H1 (cell line): ENCODE results near the gene ARID1B. TPM values are rescaled to one million over a fixed set of nuclear protein-coding genes. Genes with fewer than 3 reads are reported as not detected.

Source experiments
- CTCF ChIA-PET: fragments of 300-600 bp; sonication (Branson Sonifier 250); formaldehyde crosslinking; loops from one replicate; lab custom pipeline; 2021; ENCODE audit not compliant: partially characterized antibody; lab: Charles Lee
- POLR2A ChIA-PET: fragments of 300-600 bp; sonication (Branson Sonifier 250); formaldehyde crosslinking; loops from one replicate; lab custom pipeline; 2021; ENCODE audit warnings: inconsistent platforms; ENCODE audit not compliant: partially characterized antibody; lab: Charles Lee
- DNase-seq, 2 experiments: peaks; one replicate each; pipeline versions ENCODE4 v3.0.0 to v3.0.0-alpha.2; 2010 to 2022; ENCODE audit warnings: low spot score in 2 of 2, low read depth in 1 of 2, mixed read lengths in 1 of 2
- FAIRE-seq: peaks from 2 replicates; lab custom pipeline; 2011; peaks lifted over from hg19 to GRCh38; lab: Jason Lieb, UNC
- H2AFZ ChIP-seq: 2 replicates; pipeline ENCODE4 v1.8.1; 2012; ENCODE audit warnings: low read length, inconsistent platforms
- H2AK5ac ChIP-seq: 2 replicates; pipeline ENCODE4 v1.6.1; 2013; ENCODE audit warnings: low read depth, low read length
- H2BK120ac ChIP-seq: replicated peaks from 2 replicates; pipeline ENCODE3; 2013; ENCODE audit warnings: low read depth, low read length, inconsistent platforms
- H2BK12ac ChIP-seq: 2 replicates; pipeline ENCODE4 v1.6.1; 2013; ENCODE audit warnings: low read depth, low read length
- H2BK15ac ChIP-seq: 2 replicates; pipeline ENCODE4 v1.6.1; 2013; ENCODE audit warnings: low read length
- H2BK20ac ChIP-seq: 2 replicates; pipeline ENCODE4 v1.6.1; 2013; ENCODE audit warnings: low read length
- H2BK5ac ChIP-seq: 2 replicates; pipeline ENCODE4 v1.6.1; 2013; ENCODE audit warnings: low read depth, low read length
- H3K14ac ChIP-seq: 2 replicates; pipeline ENCODE4 v1.6.1; 2013; ENCODE audit warnings: inconsistent platforms; ENCODE audit not compliant: insufficient read length
- H3K18ac ChIP-seq: 2 replicates; pipeline ENCODE4 v1.6.1; 2013; ENCODE audit warnings: low read length; ENCODE audit errors: extremely low read depth
- H3K23ac ChIP-seq: 2 replicates; pipeline ENCODE4 v1.6.1; 2013; ENCODE audit warnings: inconsistent platforms; ENCODE audit not compliant: insufficient read length
- H3K23me2 ChIP-seq: 2 replicates; pipeline ENCODE4 v1.6.1; 2013; ENCODE audit warnings: low read depth, low read length
- H3K27ac ChIP-seq: 2 replicates; pipeline ENCODE4 v1.6.1; 2011; ENCODE audit warnings: low read depth, low read length, inconsistent platforms
- H3K27me3 ChIP-seq, 4 experiments: replicated peaks in 1 of 4; 1 replicate in 1 of 4; 2 replicates in 3 of 4; pipeline versions ENCODE4 v1.6.1 to v1.8.1; 2011 to 2013; ENCODE audit warnings: low read length in 3 of 4, mild to moderate bottlenecking in 3 of 4, inconsistent platforms in 2 of 4, mixed read lengths in 2 of 4, moderate library complexity in 1 of 4; ENCODE audit not compliant: control insufficient read depth in 3 of 4, insufficient read depth in 3 of 4; ENCODE audit errors: extremely low read depth in 1 of 4
- H3K36me3 ChIP-seq, 4 experiments: 2 replicates each; pipeline versions ENCODE4 v1.6.1 to v1.8.1; 2011 to 2013; ENCODE audit warnings: mild to moderate bottlenecking in 4 of 4, low read length in 3 of 4, moderate library complexity in 2 of 4, control low read depth in 1 of 4, inconsistent platforms in 1 of 4; ENCODE audit not compliant: insufficient read depth in 4 of 4, control insufficient read depth in 2 of 4
- H3K4ac ChIP-seq: replicated peaks from 2 replicates; pipeline ENCODE3; 2013; ENCODE audit warnings: low read length, low read depth, mixed read lengths, inconsistent platforms; ENCODE audit not compliant: insufficient read length
- H3K4me1 ChIP-seq, 4 experiments: replicated peaks in 1 of 4; 1 replicate in 1 of 4; 2 replicates in 3 of 4; pipeline versions ENCODE4 v1.6.1 to v1.8.1; 2011 to 2013; ENCODE audit warnings: low read length in 3 of 4, inconsistent platforms in 2 of 4, mixed read lengths in 1 of 4; ENCODE audit not compliant: insufficient read depth in 4 of 4, control insufficient read depth in 3 of 4
- H3K4me2 ChIP-seq, 2 experiments: 2 replicates each; pipeline versions ENCODE4 v1.6.1 to v1.8.1; 2011 to 2013; ENCODE audit warnings: low read depth in 2 of 2, low read length in 2 of 2, control low read depth in 1 of 2, inconsistent platforms in 1 of 2, mild to moderate bottlenecking in 1 of 2; ENCODE audit not compliant: insufficient read depth in 1 of 2
- H3K4me3 ChIP-seq, 4 experiments: fragments of 200-600, 300-600 bp in 1 of 4; sonication (generic), shearing (Covaris generic), sonication (Bioruptor Twin) in 1 of 4; 2 replicates each; pipeline versions ENCODE4 v1.5.1 to v1.8.1; 2011 to 2016; ENCODE audit warnings: low read length in 4 of 4, low read depth in 3 of 4, control low read depth in 2 of 4, inconsistent platforms in 2 of 4, mild to moderate bottlenecking in 2 of 4, mixed read lengths in 1 of 4, moderate library complexity in 1 of 4; ENCODE audit not compliant: insufficient read depth in 2 of 4; ENCODE audit errors: extremely low read depth in 1 of 4
- H3K56ac ChIP-seq: replicated peaks from 2 replicates; pipeline ENCODE3; 2013; ENCODE audit warnings: low read depth, mild to moderate bottlenecking, mixed read lengths, low read length, inconsistent platforms; ENCODE audit not compliant: insufficient read length
- H3K79me1 ChIP-seq: 2 replicates; pipeline ENCODE4 v1.6.1; 2013; ENCODE audit warnings: low read depth, low read length, control low read depth
- H3K79me2 ChIP-seq, 2 experiments: 2 replicates each; pipeline versions ENCODE4 v1.6.1 to v1.8.1; 2012 to 2013; ENCODE audit warnings: low read length in 2 of 2, mild to moderate bottlenecking in 2 of 2, inconsistent platforms in 1 of 2; ENCODE audit not compliant: insufficient read depth in 2 of 2, control insufficient read depth in 1 of 2
- H3K9ac ChIP-seq, 4 experiments: replicated peaks in 1 of 4; 1 replicate in 1 of 4; 2 replicates in 3 of 4; pipeline versions ENCODE4 v1.6.1 to v1.8.1; 2011 to 2013; ENCODE audit warnings: low read depth in 3 of 4, low read length in 3 of 4, control low read depth in 2 of 4, mild to moderate bottlenecking in 2 of 4, moderate library complexity in 2 of 4, inconsistent platforms in 1 of 4; ENCODE audit errors: extremely low read depth in 1 of 4
- H3K9me3 ChIP-seq, 2 experiments: 2 replicates each; pipeline versions ENCODE4 v1.6.1 to v1.8.1; 2012 to 2013; ENCODE audit warnings: mild to moderate bottlenecking in 2 of 2, moderate library complexity in 2 of 2, control low read depth in 1 of 2, inconsistent platforms in 1 of 2, low read depth in 1 of 2, low read length in 1 of 2, mixed read lengths in 1 of 2; ENCODE audit not compliant: insufficient read depth in 2 of 2
- H4K20me1 ChIP-seq, 2 experiments: replicated peaks in 1 of 2; 2 replicates each; pipeline versions ENCODE3 to v1.8.1; 2011 to 2013; ENCODE audit warnings: inconsistent platforms in 2 of 2, low read length in 2 of 2, mild to moderate bottlenecking in 1 of 2; ENCODE audit not compliant: insufficient read depth in 2 of 2, control insufficient read depth in 1 of 2
- H4K5ac ChIP-seq: 2 replicates; pipeline ENCODE4 v1.6.1; 2013; ENCODE audit warnings: low read length, low read depth, mixed read lengths, inconsistent platforms; ENCODE audit not compliant: insufficient read length
- H4K8ac ChIP-seq: 2 replicates; pipeline ENCODE4 v1.8.0; 2013; ENCODE audit warnings: mild to moderate bottlenecking, moderate library complexity, low read length, inconsistent platforms; ENCODE audit not compliant: insufficient read depth; ENCODE audit errors: extremely low read depth
- H4K91ac ChIP-seq: replicated peaks from 2 replicates; pipeline ENCODE3; 2013; ENCODE audit warnings: low read length, mixed read lengths, inconsistent platforms; ENCODE audit not compliant: insufficient read length
- ATF3 ChIP-seq: IDR thresholded peaks from 2 replicates; pipeline ENCODE4 v1.6.1; 2011; ENCODE audit warnings: low read depth, mild to moderate bottlenecking, low read length; ENCODE audit not compliant: insufficient read depth
- E2F6 ChIP-seq: IDR thresholded peaks from 2 replicates; pipeline ENCODE4 v1.6.1; 2012; ENCODE audit warnings: inconsistent platforms
- KDM1A ChIP-seq: fragments of 200-600, 300-600 bp; sonication (generic); IDR thresholded peaks from 2 replicates; pipeline ENCODE4 v1.7.1; 2016; ENCODE audit warnings: mild to moderate bottlenecking, low read length, borderline replicate concordance
- KDM4A ChIP-seq: IDR thresholded peaks from one replicate; pipeline ENCODE4 v1.7.1; 2012; ENCODE audit warnings: low read depth, mild to moderate bottlenecking, moderate library complexity, low read length, inconsistent platforms; ENCODE audit not compliant: severe bottlenecking
- RAD21 ChIP-seq, 2 experiments: IDR thresholded peaks in 1 of 2; conservative IDR thresholded peaks in 1 of 2; 2 replicates each; pipeline ENCODE4 v1.6.1; 2011; ENCODE audit warnings: low read depth in 2 of 2, low read length in 2 of 2, improper control_type of control experiment in 1 of 2, inconsistent platforms in 1 of 2, mild to moderate bottlenecking in 1 of 2, moderate library complexity in 1 of 2
- RBBP5 ChIP-seq: IDR thresholded peaks from 2 replicates; pipeline ENCODE4 v1.7.1; 2012; ENCODE audit warnings: low read depth, mild to moderate bottlenecking, inconsistent platforms, low read length, moderate library complexity, borderline replicate concordance
- SIN3A ChIP-seq, 2 experiments: IDR thresholded peaks in 1 of 2; conservative IDR thresholded peaks in 1 of 2; 2 replicates each; pipeline ENCODE4 v1.6.1; 2011 to 2012; ENCODE audit warnings: low read length in 2 of 2, improper control_type of control experiment in 1 of 2, low read depth in 1 of 2, mild to moderate bottlenecking in 1 of 2
- TAF1 ChIP-seq: IDR thresholded peaks from 2 replicates; pipeline ENCODE4 v1.6.1; 2011; ENCODE audit warnings: mild to moderate bottlenecking, low read depth, low read length
- YY1 ChIP-seq: IDR thresholded peaks from 2 replicates; pipeline ENCODE4 v1.6.1; 2011; ENCODE audit warnings: low read depth, mild to moderate bottlenecking, low read length
- WGBS, 2 experiments: shearing (Covaris generic) in 1 of 2; methylation state at CpG; one replicate each; pipeline versions ENCODE4 v1.1.6 to v1.1.7; 2013 to 2015; ENCODE audit warnings: low lambda C conversion rate in 2 of 2, mixed read lengths in 2 of 2, inconsistent platforms in 1 of 2, low coverage in 1 of 2, missing lambda C conversion rate in 1 of 2; ENCODE audit not compliant: insufficient replicate concordance in 2 of 2, insufficient coverage in 1 of 2, insufficient read length in 1 of 2; ENCODE audit errors: extremely low coverage in 1 of 2, missing lambda C conversion rate in 1 of 2; 5-methylcytosine and 5-hydroxymethylcytosine counted together
- polyA plus RNA-seq, 7 experiments: library from polyadenylated mRNA; depleted of rRNA in 3 of 7; stranded (reverse) in 5 of 7; unstranded in 2 of 7; fragments of >200 nt in 5 of 7; fragments of 200-250 nt in 2 of 7; gene quantifications; 1 replicate in 5 of 7; 2 replicates in 1 of 7; 4 replicates in 1 of 7; pipeline versions ENCODE4 v1.2.1 to v1.2.3, GENCODE V29; 2011 to 2013; ENCODE audit warnings: missing spikeins in 2 of 7, mixed read lengths in 2 of 7
- total RNA-seq: library from RNA; stranded (reverse); fragmentation: NEBNext Ultra II Directional; extraction: Animal tissue kit (Norgen Biotek cat#: 25700); gene quantifications from 2 replicates; pipeline ENCODE4 v1.2.1, GENCODE V29; 2021

Gene ARID1B
- total and polyA plus RNA-seq, 2 of the 8 experiments (the other 6 are each of a cell fraction or from before 2014, with no cell fraction given): 24.3 to 70.3 TPM

- no peak overlapping the region for H3K4me3 ChIP-seq
- no peak overlapping the region for H2BK5ac ChIP-seq
- H3K23me2 ChIP-seq: no peaks in the 10 kb centered on the region
- no peak overlapping the region for H4K5ac ChIP-seq
- H2BK120ac ChIP-seq: no peak overlapping the region
- no peak overlapping the region for H3K56ac ChIP-seq
- H3K27me3 ChIP-seq: no peaks in the 10 kb centered on the region
- H3K79me1 ChIP-seq: peaks cover 9% of the 10 kb centered on the region; the same call in 1 of the 2 replicates
- no peak overlapping the region for H2AK5ac ChIP-seq
- no peak overlapping the region for H3K23ac ChIP-seq
- H3K18ac ChIP-seq: no peak overlapping the region
- H2BK15ac ChIP-seq: no peak overlapping the region
- CTCF ChIA-PET: interaction anchor here (0.6 to 0.8 kb wide), 2 partner anchors 24 to 60 kb away, joined by 3 read pairs; no protein-coding TSS in a partner anchor
- H3K4ac ChIP-seq: no peak overlapping the region
- peaks cover 0 to 10% (median 4%) of the 10 kb centered on the region in 4 experiments; a peak in 5 of 7 replicates for H3K4me1 ChIP-seq
- no peak overlapping the region for H3K27ac ChIP-seq
- no peak overlapping the region for H2BK20ac ChIP-seq
- POLR2A ChIA-PET: no interaction called here
- no peak for FAIRE-seq
- TF ChIP-seq TAF1 (no peak), RBBP5 (no peak), E2F6 (no peak), ATF3 (no peak), KDM1A (no peak), YY1 (no peak), SIN3A (conservative IDR thresholded peaks at IDR 0.05 in 1 of 2, IDR thresholded peaks at IDR 0.05 in 1 of 2; ENCODE audit: low read depth in 1 of 2, low read length in 2 of 2) (no peak), RAD21 (IDR thresholded peaks at IDR 0.05 in 1 of 2, conservative IDR thresholded peaks at IDR 0.05 in 1 of 2; ENCODE audit: low read depth in 2 of 2, low read length in 2 of 2) (no peak), KDM4A (no peak)
- TF ChIP-seq, all 59 proteins: peak for 0
- H4K91ac ChIP-seq: no peak overlapping the region
- no peak overlapping the region for H3K4me2 ChIP-seq
- no peak overlapping the region for H3K14ac ChIP-seq
- no peak for DNase-seq
- no peaks in the 10 kb centered on the region for H3K36me3 ChIP-seq
- H4K20me1 ChIP-seq: peaks cover 18 to 35% of the 10 kb centered on the region in 2 experiments
- no peak overlapping the region for H3K9ac ChIP-seq
- H3K79me2 ChIP-seq: peaks cover 33 to 100% of the 10 kb centered on the region in 2 experiments
- no peaks in the 10 kb centered on the region for H3K9me3 ChIP-seq
- H4K8ac ChIP-seq: no peak overlapping the region
- WGBS, 2 experiments: 95% methylated on average over 2 of the region's 2 CpGs; no CpG with 5 or more reads in 1 of the 2 experiments
- H2BK12ac ChIP-seq: no peak overlapping the region
- no peak overlapping the region for H2AFZ ChIP-seq
Observed at GRCh38 chr6:156809446-156810178, 32.4 kb downstream of the ARID1B start.
